SK-N-SH (cell line): ENCODE data around the gene CACFD1. TPM values are rescaled to one million over a fixed set of nuclear protein-coding genes. Genes with fewer than 3 reads are reported as not detected.

Source experiments
- CTCF ChIA-PET: fragments of 300-600, 350-600 bp; formaldehyde crosslinking; extraction: SDS; loops from one replicate; lab custom pipeline; 2021; lab: Yijun Ruan, JAX
- POLR2A ChIA-PET: fragments of 350-600 bp; sonication (Branson Sonifier 250); formaldehyde crosslinking; extraction: SDS; loops from one replicate; lab custom pipeline; 2020; ENCODE audit warnings: antibody characterized with exemption, inconsistent platforms; lab: Yijun Ruan, JAX
- DNase-seq: peaks from one replicate; pipeline ENCODE4 v3.0.0; 2012
- H2AFZ ChIP-seq: fragments of 200-600 bp; sonication (generic); 2 replicates; pipeline ENCODE4 v1.8.1; 2016; ENCODE audit warnings: antibody characterized with exemption, mild to moderate bottlenecking, low read depth
- H3F3A ChIP-seq: fragments of 200-600 bp; sonication (generic); replicated peaks from 2 replicates; pipeline ENCODE3; 2016; ENCODE audit warnings: antibody characterized with exemption, mild to moderate bottlenecking; ENCODE audit not compliant: insufficient read depth
- H3K27ac ChIP-seq, 2 experiments: fragments of 200-500 bp in 1 of 2; fragments of 200-600 bp in 1 of 2; sonication (Bioruptor generic) in 1 of 2; sonication (generic), shearing (Covaris generic) in 1 of 2; 2 replicates each; pipeline versions ENCODE4 v1.5.1 to v1.6.1; 2014 to 2016; ENCODE audit warnings: low read depth in 2 of 2, inconsistent platforms in 1 of 2, low read length in 1 of 2, mild to moderate bottlenecking in 1 of 2, mixed read lengths in 1 of 2
- H3K27me3 ChIP-seq: fragments of 200-600 bp; sonication (generic), shearing (Covaris generic); 2 replicates; pipeline ENCODE4 v1.6.1; 2016; ENCODE audit warnings: mixed run types; ENCODE audit not compliant: insufficient read depth
- H3K36me3 ChIP-seq, 2 experiments: fragments of 200-500 bp in 1 of 2; fragments of 200-600 bp in 1 of 2; sonication (Bioruptor generic) in 1 of 2; sonication (generic) in 1 of 2; replicated peaks in 1 of 2; 2 replicates each; pipeline versions ENCODE3 to v1.5.1; 2014 to 2016; ENCODE audit warnings: low read length in 1 of 2, mild to moderate bottlenecking in 1 of 2; ENCODE audit not compliant: insufficient read depth in 2 of 2, control insufficient read depth in 1 of 2
- H3K4me1 ChIP-seq, 2 experiments: fragments of 200-500 bp in 1 of 2; fragments of 200-600 bp in 1 of 2; sonication (Bioruptor generic) in 1 of 2; sonication (generic), shearing (Covaris generic) in 1 of 2; 2 replicates each; pipeline versions ENCODE4 v1.5.1 to v1.6.1; 2014 to 2016; ENCODE audit warnings: low read depth in 1 of 2, low read length in 1 of 2, mixed run types in 1 of 2; ENCODE audit not compliant: insufficient read depth in 2 of 2, control insufficient read depth in 1 of 2
- H3K4me2 ChIP-seq: fragments of 200-600 bp; sonication (generic), shearing (Covaris generic); 2 replicates; pipeline ENCODE4 v1.6.1; 2017; ENCODE audit warnings: mixed run types
- H3K4me3 ChIP-seq, 2 experiments: fragments of 200-500 bp in 1 of 2; fragments of 200-600 bp in 1 of 2; sonication (Bioruptor generic) in 1 of 2; sonication (generic), shearing (Covaris generic) in 1 of 2; 2 replicates each; pipeline versions ENCODE4 v1.5.1 to v1.8.1; 2014 to 2016; ENCODE audit warnings: low read depth in 2 of 2, inconsistent platforms in 1 of 2, low read length in 1 of 2, mild to moderate bottlenecking in 1 of 2, mixed read lengths in 1 of 2, moderate library complexity in 1 of 2
- H3K79me2 ChIP-seq: fragments of 200-600 bp; sonication (generic); 2 replicates; pipeline ENCODE4 v1.8.1; 2017; ENCODE audit warnings: mild to moderate bottlenecking; ENCODE audit not compliant: insufficient read depth
- H3K9ac ChIP-seq: fragments of 200-600 bp; sonication (generic); 2 replicates; pipeline ENCODE4 v1.6.1; 2017; ENCODE audit warnings: mixed run types
- H3K9me2 ChIP-seq: fragments of 200-600 bp; sonication (generic); 2 replicates; pipeline ENCODE4 v1.6.1; 2017; ENCODE audit warnings: mixed run types
- H3K9me3 ChIP-seq: fragments of 200-600 bp; sonication (generic); 2 replicates; pipeline ENCODE4 v1.6.1; 2017; ENCODE audit warnings: mixed run types, mild to moderate bottlenecking, moderate library complexity
- H4K20me1 ChIP-seq: fragments of 200-600 bp; sonication (generic); 2 replicates; pipeline ENCODE4 v1.6.1; 2017; ENCODE audit warnings: mild to moderate bottlenecking, mixed run types; ENCODE audit not compliant: insufficient read depth
- ELF1 ChIP-seq: IDR thresholded peaks from 2 replicates; pipeline ENCODE4 v1.4.0; 2012
- EP300 ChIP-seq, 2 experiments: IDR thresholded peaks; 2 replicates each; pipeline versions ENCODE4 v1.4.0 to v1.6.1; 2012; ENCODE audit warnings: borderline replicate concordance in 1 of 2, low read depth in 1 of 2, low read length in 1 of 2
- EZH2phosphoT487 ChIP-seq: fragments of 200-600 bp; sonication (generic); IDR thresholded peaks from 2 replicates; pipeline ENCODE4 v1.6.1; 2017; ENCODE audit warnings: low read depth, mixed run types, mild to moderate bottlenecking, antibody characterized with exemption, moderate library complexity, borderline replicate concordance
- FOSL2 ChIP-seq: IDR thresholded peaks from 2 replicates; pipeline ENCODE4 v1.4.0; 2012; ENCODE audit warnings: low read depth, mild to moderate bottlenecking, moderate library complexity, borderline replicate concordance
- FOXJ3 ChIP-seq: sonication (generic); formaldehyde crosslinking; IDR thresholded peaks from 2 replicates; pipeline ENCODE4 v1.5.1; 2020; ENCODE audit warnings: mild to moderate bottlenecking, missing genetic modification reagents
- GABPA ChIP-seq: IDR thresholded peaks from 2 replicates; pipeline ENCODE4 v1.4.0; 2012; ENCODE audit warnings: low read depth, mild to moderate bottlenecking
- IRF3 ChIP-seq: fragments of 150-350 bp; IDR thresholded peaks from 2 replicates; pipeline ENCODE4 v1.6.1; 2016; ENCODE audit warnings: mild to moderate bottlenecking, low read depth, low read length
- JUND ChIP-seq: IDR thresholded peaks from 2 replicates; pipeline ENCODE4 v1.4.0; 2012
- POLR2AphosphoS5 ChIP-seq: IDR thresholded peaks from 2 replicates; pipeline ENCODE4 v1.6.1; 2012; ENCODE audit warnings: low read depth, low read length
- RAD21 ChIP-seq: IDR thresholded peaks from 2 replicates; pipeline ENCODE4 v1.6.1; 2012; ENCODE audit warnings: mild to moderate bottlenecking, low read length
- RFX5 ChIP-seq: IDR thresholded peaks from 2 replicates; pipeline ENCODE4 v1.6.1; 2012; ENCODE audit warnings: mild to moderate bottlenecking, improper control_type of control experiment, low read length
- SIN3A ChIP-seq: IDR thresholded peaks from 2 replicates; pipeline ENCODE4 v1.6.1; 2012; ENCODE audit warnings: low read depth, mild to moderate bottlenecking, low read length, moderate library complexity, borderline replicate concordance
- USF1 ChIP-seq: IDR thresholded peaks from 2 replicates; pipeline ENCODE4 v1.4.0; 2012; ENCODE audit warnings: low read depth, borderline replicate concordance
- ZBTB33 ChIP-seq: IDR thresholded peaks from 2 replicates; pipeline ENCODE4 v1.4.0; 2012; ENCODE audit warnings: low read depth, borderline replicate concordance
- WGBS: methylation state at CpG from one replicate; pipeline ENCODE4 v1.1.6; 2017; ENCODE audit warnings: low lambda C conversion rate; 5-methylcytosine and 5-hydroxymethylcytosine counted together
- polyA plus RNA-seq, 3 experiments: library from polyadenylated mRNA; depleted of rRNA; stranded (reverse); fragments of >200 nt; gene quantifications; 2 replicates each; pipeline ENCODE4 v1.2.3, GENCODE V29; 2012

Gene CACFD1
- polyA plus RNA-seq, 1 of the 3 experiments (the other 2 are of a cell fraction) = 16.8 TPM

GRCh38 chr9:133499892-133500270, 40.1 kb downstream of the CACFD1 start:
- no peaks in the 10 kb centered on the region for H3K27me3 ChIP-seq

More at GRCh38 chr9:133499892-133500270, 40.1 kb downstream of the CACFD1 start:
- Histone ChIP-seq H3K9ac (no peak overlapping the region), H3F3A (no peaks in the 10 kb centered on the region), H3K4me3 (no peak overlapping the region), H2AFZ (no peak overlapping the region), H3K36me3 (no peaks in the 10 kb centered on the region), H4K20me1 (no peaks in the 10 kb centered on the region), H3K27ac (no peak overlapping the region), H3K4me2 (no peak overlapping the region), H3K9me3 (no peaks in the 10 kb centered on the region), H3K4me1 (peaks cover 0 to 8% of the 10 kb centered on the region in 2 experiments; a peak in 1 of 4 replicates), H3K79me2 (no peaks in the 10 kb centered on the region), H3K9me2 (no peaks in the 10 kb centered on the region)
- ChIA-PET CTCF (interaction anchor here (0.6 to 1.6 kb wide), 4 partner anchors 11 to 58 kb away, joined by 3 to 7 read pairs (median 4); no protein-coding TSS in a partner anchor), POLR2A (no interaction called here)
- TF ChIP-seq RAD21 = no peak
- TF ChIP-seq SIN3A = no peak
- TF ChIP-seq POLR2AphosphoS5 = no peak
- no peak for TF ChIP-seq JUND
- no peak for TF ChIP-seq FOXJ3 (CRISPR knock-in tag)
- no peak for TF ChIP-seq USF1
- TF ChIP-seq GABPA = no peak
- no peak for TF ChIP-seq ELF1
- TF ChIP-seq IRF3 = no peak
- no peak for TF ChIP-seq FOSL2
- no peak for TF ChIP-seq ZBTB33
- no peak for TF ChIP-seq EP300 (IDR thresholded peaks at IDR 0.05; ENCODE audit: borderline replicate concordance in 1 of 2, low read depth in 1 of 2, low read length in 1 of 2)
- no peak for TF ChIP-seq RFX5
- no peak for TF ChIP-seq EZH2phosphoT487
- no peak for DNase-seq
- 56% methylated on average over 11 of the region's 12 CpGs for WGBS
